Stomach (tissue), 9 donors: Measurements from ENCODE around the gene DCTN2. TPM values are rescaled to one million over a fixed set of nuclear protein-coding genes. Genes with fewer than 3 reads are reported as not detected.

Experiments used
- DNase-seq, 2 donors: peaks; one replicate each; pipeline versions ENCODE4 v3.0.0 to v3.0.0-alpha.2; 2013 to 2019
- H3K27ac ChIP-seq, 5 donors: fragments of 200-600 bp in 4 of 5; sonication (generic) in 4 of 5; one replicate each; pipeline ENCODE4 v1.5.1; 2013 to 2019; ENCODE audit warnings: mild to moderate bottlenecking in 1 of 5, moderate library complexity in 1 of 5
- H3K27me3 ChIP-seq, 3 donors: fragments of 200-600 bp; sonication (generic); one replicate each; pipeline ENCODE4 v1.5.1; 2017 to 2019; ENCODE audit warnings: mixed run types in 1 of 3
- H3K36me3 ChIP-seq, 4 donors: fragments of 200-600 bp; sonication (generic); 1 replicate in 3 of 4; 2 replicates in 1 of 4; pipeline ENCODE4 v1.5.1; 2016 to 2019
- H3K4me1 ChIP-seq, 4 donors: fragments of 200-600 bp; sonication (generic); one replicate each; pipeline ENCODE4 v1.5.1; 2016 to 2019
- H3K4me3 ChIP-seq, 4 donors: fragments of 200-600 bp; sonication (generic) in 3 of 4; one replicate each; pipeline ENCODE4 v1.5.1; 2016 to 2019; ENCODE audit warnings: mild to moderate bottlenecking in 1 of 4
- H3K9me3 ChIP-seq, 4 donors: fragments of 200-600 bp; sonication (generic); one replicate each; pipeline ENCODE4 v1.5.1; 2016 to 2019
- CTCF ChIP-seq, 7 experiments: fragments of 450-650 bp in 4 of 7; fragments of 200-600 bp in 3 of 7; sonication (generic) in 3 of 7; IDR thresholded peaks; one replicate each; pipeline ENCODE4 v1.5.1; 2016 to 2019; ENCODE audit warnings: antibody characterized with exemption in 7 of 7, control low read depth in 2 of 7, mild to moderate bottlenecking in 1 of 7
- EP300 ChIP-seq: sonication (generic); formaldehyde crosslinking; IDR thresholded peaks from one replicate; pipeline ENCODE4 v1.6.1; 2017; ENCODE audit warnings: antibody characterized with exemption
- POLR2A ChIP-seq, 4 donors: fragments of 450-650 bp; IDR thresholded peaks; one replicate each; pipeline ENCODE4 v1.6.1; 2016; ENCODE audit warnings: antibody characterized with exemption in 4 of 4, control low read depth in 2 of 4, mild to moderate bottlenecking in 1 of 4, moderate library complexity in 1 of 4
- POLR2AphosphoS5 ChIP-seq, 3 donors: sonication (generic); formaldehyde crosslinking; IDR thresholded peaks; one replicate each; pipeline ENCODE4 v1.6.1; 2016; ENCODE audit warnings: antibody characterized with exemption in 3 of 3
- WGBS, 5 donors: extraction: QIAGEN DNeasy Blood & Tissue Kit in 3 of 5; methylation state at CpG; one replicate each; pipeline versions ENCODE4 v1.1.5 to v1.1.7; 2013 to 2018; 5-methylcytosine and 5-hydroxymethylcytosine counted together
- intact Hi-C: fragments of 100-400 bp; cut with DNase I; formaldehyde crosslinking; loops from one replicate; pipeline ENCODE4 v1.15.1; 2023; ENCODE audit warnings: low total_unique reads
- polyA plus RNA-seq, 3 donors: library from polyadenylated mRNA; stranded (reverse); fragments of 200-250 nt; gene quantifications; one replicate each; pipeline ENCODE4 v1.2.3, GENCODE V29; 2013
- total RNA-seq, 5 donors: library from RNA; depleted of rRNA; stranded (reverse); fragments of >200 nt; gene quantifications; one replicate each; pipeline versions ENCODE4 v1.1.0 to v1.2.3, GENCODE V29; 2014 to 2016
- donor health status: healthy with polysubstance abuse.
- donor health status: Bipolar disorder and iron deficiency.
- donor health status: healthy.

Gene DCTN2
- total and polyA plus RNA-seq, 8 donors: 28.6 to 177 (median 106) TPM

DNA sequence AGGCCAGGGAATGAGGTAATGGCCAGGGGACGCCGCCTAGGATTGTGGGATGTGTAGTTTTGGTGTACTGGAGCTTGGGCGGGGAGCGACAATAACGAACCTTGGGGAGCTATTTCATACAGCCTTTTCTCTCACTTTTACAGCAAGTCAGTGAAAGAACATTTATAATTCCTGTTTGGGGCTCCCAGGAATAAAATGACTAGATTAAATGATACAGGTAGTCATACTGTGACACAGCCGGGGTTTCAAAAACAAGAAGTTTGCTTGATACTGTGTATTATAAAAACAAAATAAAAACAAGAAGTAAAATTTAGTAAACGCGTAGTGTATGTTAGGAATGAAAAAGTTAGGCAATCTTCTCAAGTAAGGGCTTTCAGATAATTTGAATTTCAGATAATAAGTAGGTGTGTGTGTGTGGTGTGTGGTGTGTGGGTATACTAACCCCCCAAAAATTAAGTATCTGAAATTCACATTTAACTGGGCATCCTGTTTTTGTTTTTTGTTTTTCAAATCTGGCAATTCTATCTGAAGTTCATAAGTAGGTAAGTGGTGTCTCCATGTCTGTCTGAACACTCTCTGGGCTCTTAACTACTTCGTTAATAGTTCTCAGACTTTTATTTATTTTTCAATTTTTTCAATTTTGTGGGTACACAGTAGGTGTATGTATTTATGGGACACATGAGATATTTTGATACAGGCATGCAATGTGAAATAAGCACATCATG, 458 bp upstream of the DCTN2 start:
- Histone ChIP-seq H3K9me3 (no peaks in the 10 kb centered on the region), H3K27me3 (peaks cover 0 to 32% (median 25%) of the 10 kb centered on the region in 3 donors), H3K27ac (peak overlapping the region in 4 of 5 donors; percentile 93 to 98 (median 96)), H3K36me3 (peaks cover 0 to 5% (median 4%) of the 10 kb centered on the region in 4 donors), H3K4me1 (peaks cover 14 to 50% (median 35%) of the 10 kb centered on the region in 4 donors), H3K4me3 (peak overlapping the region; percentile 86 to 100 (median 96))
- TF ChIP-seq POLR2AphosphoS5 (IDR thresholded peaks at IDR 0.05) (peak in 1 of 3 donors; percentile 22), POLR2A (IDR thresholded peaks at IDR 0.05) (no peak), CTCF (IDR thresholded peaks at IDR 0.05) (no peak), EP300 (no peak)
- DNase-seq: no peak
- 18 to 24% (median 20%) methylated on average over 9 of the region's 9 CpGs for WGBS, 5 donors
- intact Hi-C loops: no loop called here

- peak in 1 of 2 donors; percentile 54 for DNase-seq
- intact Hi-C loops: no loop called here
- Histone ChIP-seq H3K9me3 (no peaks in the 10 kb centered on the region), H3K27ac (peak overlapping the region; percentile 93 to 98 (median 96)), H3K4me3 (peak overlapping the region; percentile 86 to 100 (median 96)), H3K4me1 (peaks cover 14 to 58% (median 35%) of the 10 kb centered on the region in 4 donors), H3K36me3 (peaks cover 3 to 20% (median 18%) of the 10 kb centered on the region in 4 donors), H3K27me3 (peaks cover 0 to 31% (median 25%) of the 10 kb centered on the region in 3 donors)
- TF ChIP-seq POLR2A (IDR thresholded peaks at IDR 0.05) (no peak), EP300 (no peak), CTCF (IDR thresholded peaks at IDR 0.05) (no peak), POLR2AphosphoS5 (IDR thresholded peaks at IDR 0.05) (no peak)
- WGBS, 5 donors: 53 to 67% (median 57%) methylated on average over 14 to 15 of the region's 15 CpGs
Observed at GRCh38 chr12:57545809-57546437, 1.1 kb downstream of the DCTN2 start.

- no peak for TF ChIP-seq POLR2AphosphoS5 (IDR thresholded peaks at IDR 0.05)
- no peak for TF ChIP-seq POLR2A (IDR thresholded peaks at IDR 0.05)
- TF ChIP-seq EP300: no peak
- TF ChIP-seq CTCF (IDR thresholded peaks at IDR 0.05): no peak
- Histone ChIP-seq H3K36me3 (peaks cover 3 to 44% (median 40%) of the 10 kb centered on the region in 4 donors), H3K27ac (no peak overlapping the region), H3K4me3 (no peak overlapping the region), H3K27me3 (peaks cover 0 to 8% (median 5%) of the 10 kb centered on the region in 3 donors), H3K4me1 (peaks cover 14 to 54% (median 27%) of the 10 kb centered on the region in 4 donors), H3K9me3 (no peaks in the 10 kb centered on the region)
- DNase-seq: no peak
- intact Hi-C loops: no loop called here
- WGBS, 5 donors: 56 to 84% (median 77%) methylated on average over 2 of the region's 2 CpGs
Observed at GRCh38 chr12:57543581-57543980, 3.4 kb downstream of the DCTN2 start.

DNA sequence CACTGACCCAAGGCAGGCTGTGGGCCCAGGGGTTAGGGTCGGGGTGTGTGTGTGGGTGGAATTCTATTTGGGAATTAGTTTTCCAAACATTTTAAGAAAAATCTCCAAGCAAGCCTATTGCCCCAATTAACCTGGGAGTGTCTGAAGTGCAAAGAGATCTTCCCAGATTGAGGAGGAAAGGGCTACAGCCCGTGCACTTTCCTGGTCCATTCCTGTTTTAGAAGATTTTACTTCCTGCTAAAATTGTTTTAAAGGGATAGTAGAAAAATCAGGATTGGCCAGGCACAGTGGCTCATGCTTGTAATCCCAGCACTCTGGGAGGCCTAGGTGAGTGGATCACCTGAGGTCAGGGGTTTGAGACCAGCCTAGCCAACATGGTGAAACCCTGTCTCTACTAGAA, 5.3 kb downstream of the DCTN2 start:
- H3K4me3 ChIP-seq: no peak overlapping the region
- peaks cover 3 to 58% (median 52%) of the 10 kb centered on the region in 4 donors for H3K36me3 ChIP-seq
- no peak for DNase-seq
- TF ChIP-seq EP300 (no peak), POLR2AphosphoS5 (IDR thresholded peaks at IDR 0.05) (no peak), POLR2A (IDR thresholded peaks at IDR 0.05) (no peak), CTCF (IDR thresholded peaks at IDR 0.05) (no peak)
- peaks cover 14 to 57% (median 25%) of the 10 kb centered on the region in 4 donors for H3K4me1 ChIP-seq
- H3K9me3 ChIP-seq: no peaks in the 10 kb centered on the region
- H3K27ac ChIP-seq: no peak overlapping the region
- intact Hi-C loops: no loop called here
- H3K27me3 ChIP-seq: no peaks in the 10 kb centered on the region
- 70 to 89% (median 80%) methylated on average over 2 of the region's 2 CpGs for WGBS, 5 donors
